ENCODE results near the gene ZNF200. TPM values are rescaled to one million over a fixed set of nuclear protein-coding genes. Genes with fewer than 3 reads are reported as not detected.

Gene ZNF200
- total RNA-seq, 1 experiment from 2014 or later = 13.0 TPM

DNA sequence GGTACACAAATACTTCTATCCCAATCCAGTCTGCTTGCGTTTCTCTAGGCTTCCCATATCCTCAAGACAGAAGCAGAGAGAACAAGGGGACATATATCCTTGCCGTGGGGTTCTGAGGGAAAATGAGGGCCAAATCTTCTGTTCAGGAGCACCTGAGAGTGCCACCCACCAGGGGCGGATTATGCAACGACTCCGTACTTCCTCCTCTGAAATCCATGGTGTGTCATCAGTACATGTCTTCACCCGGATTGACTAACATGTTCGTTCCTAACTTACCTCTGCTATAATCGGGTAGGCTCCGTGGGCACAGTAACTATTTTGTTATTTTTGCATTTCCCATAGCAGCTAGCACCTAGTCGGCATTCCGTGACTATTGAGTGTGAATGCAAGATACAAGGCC is 7.8 kb upstream of the ZNF200 start:
- no peaks in the 10 kb centered on the region for H3K4me1 ChIP-seq (ENCODE audit: insufficient read depth, low read length, poor library complexity, severe bottlenecking)
- ChIA-PET CTCF (no interaction called here), POLR2A (ENCODE audit: low non-redundant PET) (no interaction called here)
- H3K27me3 ChIP-seq (replicated peaks; ENCODE audit: insufficient read depth, low read depth, low read length, poor library complexity) = no peaks in the 10 kb centered on the region
- no peak overlapping the region for H3K27ac ChIP-seq (ENCODE audit: low read depth, low read length, poor library complexity, severe bottlenecking)
- no peak overlapping the region for H3K4me3 ChIP-seq (ENCODE audit: low read depth, low read length, poor library complexity, severe bottlenecking)
- DNase-seq (ENCODE audit: low spot score) = no peak
- H3K9me3 ChIP-seq (ENCODE audit: low read depth, low read length, poor library complexity, severe bottlenecking) = no peaks in the 10 kb centered on the region
- TF ChIP-seq, protein P1, sequence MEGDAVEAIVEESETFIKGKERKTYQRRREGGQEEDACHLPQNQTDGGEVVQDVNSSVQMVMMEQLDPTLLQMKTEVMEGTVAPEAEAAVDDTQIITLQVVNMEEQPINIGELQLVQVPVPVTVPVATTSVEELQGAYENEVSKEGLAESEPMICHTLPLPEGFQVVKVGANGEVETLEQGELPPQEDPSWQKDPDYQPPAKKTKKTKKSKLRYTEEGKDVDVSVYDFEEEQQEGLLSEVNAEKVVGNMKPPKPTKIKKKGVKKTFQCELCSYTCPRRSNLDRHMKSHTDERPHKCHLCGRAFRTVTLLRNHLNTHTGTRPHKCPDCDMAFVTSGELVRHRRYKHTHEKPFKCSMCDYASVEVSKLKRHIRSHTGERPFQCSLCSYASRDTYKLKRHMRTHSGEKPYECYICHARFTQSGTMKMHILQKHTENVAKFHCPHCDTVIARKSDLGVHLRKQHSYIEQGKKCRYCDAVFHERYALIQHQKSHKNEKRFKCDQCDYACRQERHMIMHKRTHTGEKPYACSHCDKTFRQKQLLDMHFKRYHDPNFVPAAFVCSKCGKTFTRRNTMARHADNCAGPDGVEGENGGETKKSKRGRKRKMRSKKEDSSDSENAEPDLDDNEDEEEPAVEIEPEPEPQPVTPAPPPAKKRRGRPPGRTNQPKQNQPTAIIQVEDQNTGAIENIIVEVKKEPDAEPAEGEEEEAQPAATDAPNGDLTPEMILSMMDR (conservative IDR thresholded peaks at IDR 0.05; ENCODE audit: low read depth, low read length) = no peak
- no peak for TF ChIP-seq EZH2 (IDR thresholded peaks at IDR 0.05; ENCODE audit: borderline replicate concordance, low read depth, low read length, poor library complexity, severe bottlenecking)
- BruUV-seq (replicated peaks) = no TSS peak
- intact Hi-C loops (cut with micrococcal nuclease; ENCODE audit: unreplicated experiment) = no loop called here
- H3K36me3 ChIP-seq (ENCODE audit: insufficient read depth, low read length, poor library complexity, severe bottlenecking) = no peaks in the 10 kb centered on the region

- no peaks in the 10 kb centered on the region for H3K36me3 ChIP-seq (ENCODE audit: insufficient read depth, low read length, poor library complexity, severe bottlenecking)
- no peaks in the 10 kb centered on the region for H3K9me3 ChIP-seq (ENCODE audit: low read depth, low read length, poor library complexity, severe bottlenecking)
- no peak overlapping the region for H3K27ac ChIP-seq (ENCODE audit: low read depth, low read length, poor library complexity, severe bottlenecking)
- ChIA-PET CTCF (no interaction called here), POLR2A (ENCODE audit: low non-redundant PET) (no interaction called here)
- intact Hi-C loops (cut with micrococcal nuclease; ENCODE audit: unreplicated experiment) = no loop called here
- no peak for DNase-seq (ENCODE audit: low spot score)
- no peak overlapping the region for H3K4me3 ChIP-seq (ENCODE audit: low read depth, low read length, poor library complexity, severe bottlenecking)
- no peak for TF ChIP-seq EZH2 (IDR thresholded peaks at IDR 0.05; ENCODE audit: borderline replicate concordance, low read depth, low read length, poor library complexity, severe bottlenecking)
- TF ChIP-seq, protein P1 (conservative IDR thresholded peaks at IDR 0.05; ENCODE audit: low read depth, low read length) = no peak
- no peaks in the 10 kb centered on the region for H3K4me1 ChIP-seq (ENCODE audit: insufficient read depth, low read length, poor library complexity, severe bottlenecking)
- BruUV-seq (replicated peaks) = no TSS peak
- no peaks in the 10 kb centered on the region for H3K27me3 ChIP-seq (replicated peaks; ENCODE audit: insufficient read depth, low read depth, low read length, poor library complexity)
Observed at GRCh38 chr16:3241761-3242160, 6.8 kb upstream of the ZNF200 start.

- DNase-seq (ENCODE audit: low spot score) = peak; percentile 31
- ChIA-PET POLR2A (ENCODE audit: low non-redundant PET) (no interaction called here), CTCF (no interaction called here)
- no TSS peak for BruUV-seq (replicated peaks)
- no peaks in the 10 kb centered on the region for H3K27me3 ChIP-seq (replicated peaks; ENCODE audit: insufficient read depth, low read depth, low read length, poor library complexity)
- peaks cover 9% of the 10 kb centered on the region for H3K9me3 ChIP-seq (ENCODE audit: low read depth, low read length, poor library complexity, severe bottlenecking)
- intact Hi-C loops (cut with micrococcal nuclease; ENCODE audit: unreplicated experiment) = no loop called here
- H3K36me3 ChIP-seq (ENCODE audit: insufficient read depth, low read length, poor library complexity, severe bottlenecking) = peaks cover 22% of the 10 kb centered on the region
- no peak overlapping the region for H3K27ac ChIP-seq (ENCODE audit: low read depth, low read length, poor library complexity, severe bottlenecking)
- no peak overlapping the region for H3K4me3 ChIP-seq (ENCODE audit: low read depth, low read length, poor library complexity, severe bottlenecking)
- no peak for TF ChIP-seq EZH2 (IDR thresholded peaks at IDR 0.05; ENCODE audit: borderline replicate concordance, low read depth, low read length, poor library complexity, severe bottlenecking)
- TF ChIP-seq, protein P1 (conservative IDR thresholded peaks at IDR 0.05; ENCODE audit: low read depth, low read length) = no peak
- peaks cover 3% of the 10 kb centered on the region for H3K4me1 ChIP-seq (ENCODE audit: insufficient read depth, low read length, poor library complexity, severe bottlenecking)
Observed at GRCh38 chr16:3235856-3236669, 1.1 kb upstream of the ZNF200 start.

Data from A673 (cell line).